ENCODE measurements around the gene WSB1.

GRCh38 chr17:27294689-27295630, 1.0 kb downstream of the WSB1 start:
- TF ChIP-seq POLR2A (IDR thresholded peaks at IDR 0.05; ENCODE audit: low read depth, low read length) (no peak), TAF1 (IDR thresholded peaks at IDR 0.05; ENCODE audit: borderline replicate concordance, low read depth, low read length) (no peak), POLR2AphosphoS5 (IDR thresholded peaks at IDR 0.05; ENCODE audit: low read depth, low read length) (no peak)

Data from GM12892 (cell line).